ENCODE data around the gene GREB1.

GREB1 gene

DNA sequence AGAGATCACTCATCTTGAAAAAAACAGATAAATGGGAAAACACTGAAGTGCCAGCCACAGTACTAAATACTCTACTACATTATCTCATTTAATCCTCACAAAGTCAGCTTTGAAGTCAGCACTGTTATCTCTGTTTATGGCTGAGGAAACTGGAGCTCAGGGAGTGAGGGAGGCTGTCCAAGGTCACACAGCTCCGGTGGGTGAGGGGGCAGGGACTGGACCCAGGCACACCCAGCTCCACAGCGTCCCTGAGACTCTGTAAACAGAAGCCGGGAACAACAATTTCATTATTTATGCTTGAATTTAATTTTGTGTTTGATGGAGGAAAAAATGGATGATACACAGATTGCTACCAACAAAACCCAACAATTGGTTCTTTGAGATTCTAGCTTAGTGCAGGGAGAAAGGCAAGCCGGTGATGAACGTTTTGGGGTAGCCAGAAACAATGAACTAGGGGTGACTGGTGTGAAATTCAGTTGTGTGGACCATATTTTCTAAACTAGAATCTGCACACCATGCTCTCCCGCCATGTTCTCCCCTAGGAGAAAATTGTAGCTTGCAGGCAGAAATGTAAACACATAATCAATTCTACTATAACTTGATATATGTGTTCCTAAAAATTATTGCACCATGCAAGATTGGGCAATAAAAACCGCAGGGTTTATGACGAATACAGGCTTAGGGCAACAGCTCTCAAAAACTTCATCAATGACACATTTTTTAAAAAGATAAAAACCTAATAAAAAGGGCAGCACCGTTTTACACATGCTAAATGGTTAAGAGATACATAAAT is at the start of gene GREB1:
GREB1 (plus strand) TSS at position 768 of the 793 bp plus-strand sequence. CDS start 22,570 bp downstream, outside the sequence.
- no peaks in the 10 kb centered on the region for H4K20me1 ChIP-seq (ENCODE audit: insufficient read depth, low read length)
- H3K79me2 ChIP-seq (ENCODE audit: insufficient read depth, low read length), result no peaks in the 10 kb centered on the region
- H3K9ac ChIP-seq (ENCODE audit: low read length), result no peak within 1 kb of the TSS
- no peaks in the 10 kb centered on the region for H3K36me3 ChIP-seq (ENCODE audit: insufficient read depth, low read length)
- no peaks in the 10 kb centered on the region for H3K27me3 ChIP-seq (ENCODE audit: insufficient read depth, low read length)
- no peak within 1 kb of the TSS for H3K4me3 ChIP-seq (ENCODE audit: low read depth, low read length, poor library complexity, severe bottlenecking)
- no peak within 1 kb of the TSS for H2AFZ ChIP-seq (ENCODE audit: low read length)
- no peak within 1 kb of the TSS for H3K4me2 ChIP-seq (ENCODE audit: low read length)
- no peaks in the 10 kb centered on the region for H3K9me3 ChIP-seq (ENCODE audit: low read length)
- no peaks in the 10 kb centered on the region for H3F3A ChIP-seq (ENCODE audit: insufficient read depth, low read length)
- TF ChIP-seq EZH2 (IDR thresholded peaks at IDR 0.05; ENCODE audit: borderline replicate concordance, low read length) (no peak), CTCF (IDR thresholded peaks at IDR 0.05; ENCODE audit: low read length) (no peak)
- H3K27ac ChIP-seq (ENCODE audit: low read depth, low read length, poor library complexity, severe bottlenecking), result no peak within 1 kb of the TSS
- H3K9me2 ChIP-seq (ENCODE audit: low read depth, low read length), result no peaks in the 10 kb centered on the region
- no peaks in the 10 kb centered on the region for H3K4me1 ChIP-seq (ENCODE audit: insufficient read depth, low read length, severe bottlenecking)

DNA sequence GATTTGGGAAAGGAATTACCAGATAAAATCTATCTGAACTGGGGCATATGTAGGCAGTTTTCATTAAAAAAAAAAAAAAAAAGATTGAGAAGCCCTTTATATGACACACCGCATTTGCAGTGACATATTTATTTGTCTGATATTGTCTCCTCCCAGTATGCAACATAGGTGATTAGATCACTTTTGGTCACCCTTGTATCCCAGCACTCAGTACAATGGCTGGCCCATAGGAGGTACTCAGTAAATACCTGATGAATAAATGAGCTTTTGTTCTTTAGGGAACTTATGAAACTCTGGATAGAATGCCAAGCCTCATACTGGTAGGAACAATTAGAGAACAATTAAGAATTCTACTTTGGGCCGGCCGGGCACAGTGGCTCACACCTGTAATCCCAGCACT is 45.0 kb upstream of the GREB1 start:
- no peaks in the 10 kb centered on the region for H3K79me2 ChIP-seq (ENCODE audit: insufficient read depth, low read length)
- no peak overlapping the region for H3K27ac ChIP-seq (ENCODE audit: low read depth, low read length, poor library complexity, severe bottlenecking)
- no peaks in the 10 kb centered on the region; the same call in 1 of the 2 replicates for H3K36me3 ChIP-seq (ENCODE audit: insufficient read depth, low read length)
- no peaks in the 10 kb centered on the region for H4K20me1 ChIP-seq (ENCODE audit: insufficient read depth, low read length)
- no peaks in the 10 kb centered on the region for H3K4me1 ChIP-seq (ENCODE audit: insufficient read depth, low read length, severe bottlenecking)
- no peak for TF ChIP-seq CTCF (IDR thresholded peaks at IDR 0.05; ENCODE audit: low read length)
- H2AFZ ChIP-seq (ENCODE audit: low read length), result no peak overlapping the region
- H3K4me3 ChIP-seq (ENCODE audit: low read depth, low read length, poor library complexity, severe bottlenecking), result no peak overlapping the region
- no peaks in the 10 kb centered on the region for H3K9me2 ChIP-seq (ENCODE audit: low read depth, low read length)
- H3F3A ChIP-seq (ENCODE audit: insufficient read depth, low read length), result no peaks in the 10 kb centered on the region
- H3K27me3 ChIP-seq (ENCODE audit: insufficient read depth, low read length), result no peaks in the 10 kb centered on the region
- no peak overlapping the region for H3K9ac ChIP-seq (ENCODE audit: low read length)
- H3K9me3 ChIP-seq (ENCODE audit: low read length), result peaks cover 3% of the 10 kb centered on the region
- no peak overlapping the region for H3K4me2 ChIP-seq (ENCODE audit: low read length)

- Histone ChIP-seq H3K79me2 (ENCODE audit: insufficient read depth, low read length) (no peaks in the 10 kb centered on the region), H4K20me1 (ENCODE audit: insufficient read depth, low read length) (no peaks in the 10 kb centered on the region), H3K9ac (ENCODE audit: low read length) (no peak overlapping the region), H3K9me2 (ENCODE audit: low read depth, low read length) (no peaks in the 10 kb centered on the region), H3K4me2 (ENCODE audit: low read length) (no peak overlapping the region), H2AFZ (ENCODE audit: low read length) (no peak overlapping the region), H3K27ac (ENCODE audit: low read depth, low read length, poor library complexity, severe bottlenecking) (no peak overlapping the region), H3F3A (ENCODE audit: insufficient read depth, low read length) (no peaks in the 10 kb centered on the region), H3K4me3 (ENCODE audit: low read depth, low read length, poor library complexity, severe bottlenecking) (no peak overlapping the region), H3K9me3 (ENCODE audit: low read length) (peaks cover 3% of the 10 kb centered on the region), H3K4me1 (ENCODE audit: insufficient read depth, low read length, severe bottlenecking) (no peaks in the 10 kb centered on the region), H3K36me3 (ENCODE audit: insufficient read depth, low read length) (no peaks in the 10 kb centered on the region; the same call in 1 of the 2 replicates), H3K27me3 (ENCODE audit: insufficient read depth, low read length) (no peaks in the 10 kb centered on the region)
- TF ChIP-seq EZH2 (IDR thresholded peaks at IDR 0.05; ENCODE audit: borderline replicate concordance, low read length) (no peak), CTCF (IDR thresholded peaks at IDR 0.05; ENCODE audit: low read length) (no peak)
Observed at GRCh38 chr2:11490194-11490593, 43.7 kb upstream of the GREB1 start.
